GM18909 (cell line): ENCODE results near the gene MEPE.
"Not testable (repeated sequence)": the region's sequence is repeated elsewhere in the genome, so short reads cannot be mapped to it uniquely, and the experiment has no call there.

Experiments used
- ATAC-seq: cut with Tn5 transposase; IDR thresholded peaks from one replicate; pipeline ENCODE4 v1.9.1; 2021; ENCODE audit warnings: mild to moderate bottlenecking; ENCODE audit not compliant: unreplicated experiment, poor library complexity

MEPE gene

DNA sequence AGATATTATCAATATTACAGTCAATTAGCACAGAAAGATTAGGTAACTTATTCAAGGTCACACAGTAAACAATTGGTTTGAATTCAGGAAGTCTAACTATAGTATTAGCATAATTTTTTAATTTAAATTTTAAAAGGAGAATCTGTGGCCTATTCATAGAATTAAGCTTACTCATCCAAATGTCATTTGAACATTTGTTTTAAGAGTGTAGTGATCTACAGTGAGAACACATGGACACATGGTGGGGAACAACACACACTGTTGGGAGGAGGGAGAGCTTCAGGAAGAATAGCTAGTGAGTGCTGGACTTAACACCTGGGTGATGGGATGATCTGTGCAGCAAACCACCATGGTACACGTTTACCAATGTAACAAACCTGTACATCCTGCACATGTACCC is 48.3 kb downstream of the MEPE start:
- ATAC-seq: no peak

DNA sequence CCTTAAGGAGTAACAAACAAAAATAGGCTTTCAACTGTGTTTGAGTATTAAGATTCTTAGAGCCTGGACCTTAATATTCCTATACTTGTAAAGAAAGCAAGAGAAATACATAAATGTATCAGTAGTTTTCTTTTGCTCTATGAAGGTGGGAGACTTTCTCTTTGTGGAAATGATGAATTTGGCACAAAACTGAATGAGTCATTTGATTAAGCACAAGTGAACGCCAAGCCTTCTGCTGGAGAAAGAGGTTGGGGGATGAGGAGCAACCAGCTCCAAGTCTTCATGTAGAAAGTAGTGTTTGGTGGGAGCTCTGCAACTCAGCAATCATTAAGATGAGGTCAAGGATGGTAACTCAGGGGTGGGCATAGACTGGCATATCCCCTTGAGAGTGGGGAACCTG is 49.6 kb downstream of the MEPE start:
- no peak for ATAC-seq

DNA sequence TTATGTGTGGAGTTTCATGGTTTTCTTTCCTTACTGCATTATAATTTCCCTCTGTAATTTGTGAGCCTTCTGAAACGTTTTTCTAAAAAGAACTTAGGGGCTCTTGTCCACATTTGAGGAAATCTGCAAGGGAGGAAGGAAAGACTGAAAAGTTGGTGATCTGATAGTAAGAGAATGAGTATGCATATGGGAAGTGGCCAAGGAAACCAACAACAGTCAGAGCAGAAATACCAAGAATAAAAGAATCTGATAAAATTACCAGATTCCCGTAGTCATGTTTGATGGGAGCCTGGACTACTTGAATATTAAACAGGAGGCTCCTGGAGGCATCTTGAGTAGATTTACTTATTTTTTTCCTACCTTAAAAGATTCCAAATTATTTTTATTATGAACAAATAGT is 50.1 kb downstream of the MEPE start:
- ATAC-seq: no peak

DNA sequence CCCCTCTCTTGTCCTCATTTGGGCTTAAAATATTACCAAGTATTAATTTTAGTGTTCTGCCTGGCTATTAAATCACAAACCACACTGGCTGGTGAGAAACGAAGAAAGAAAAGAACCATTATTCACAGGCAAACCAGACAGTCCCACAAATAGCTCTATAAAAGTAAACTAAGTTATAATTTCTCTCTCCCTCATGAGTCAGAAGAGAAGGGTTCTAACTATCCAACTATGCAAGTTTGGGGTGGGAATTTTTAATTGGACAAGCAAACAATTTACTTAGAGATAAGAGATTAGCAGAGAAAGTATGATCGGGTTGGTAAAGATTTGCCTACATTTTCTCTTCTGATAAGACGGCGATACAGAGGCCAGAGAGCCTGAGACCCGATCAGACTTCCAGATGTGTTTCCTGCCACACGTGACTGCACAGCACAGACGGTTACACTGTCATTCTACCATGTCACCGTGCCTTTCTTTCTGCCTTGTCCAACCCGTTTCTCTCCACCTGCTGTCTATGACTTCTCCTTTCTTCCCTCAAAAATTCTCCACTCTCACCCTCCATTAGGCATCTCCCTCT is 52.3 kb downstream of the MEPE start:
- no peak for ATAC-seq

DNA sequence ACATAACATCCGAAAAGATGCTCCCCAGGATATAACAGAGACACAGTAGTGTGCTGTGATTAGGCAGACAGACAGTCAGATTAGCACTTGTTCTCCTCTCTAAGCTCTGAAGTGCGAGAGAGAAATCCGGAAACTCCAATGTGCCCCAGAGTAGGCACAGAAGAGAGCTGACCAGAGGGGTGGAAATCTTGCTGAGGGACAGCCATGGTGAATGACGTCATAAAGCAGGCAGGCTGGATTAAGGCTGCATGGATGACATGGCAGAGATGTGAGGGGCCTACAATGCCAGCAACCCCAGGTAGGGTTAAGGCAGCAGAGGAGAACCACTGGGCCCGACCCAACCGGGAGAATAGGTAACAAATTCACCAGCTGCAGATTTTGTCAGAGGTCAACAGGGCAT is 53.3 kb downstream of the MEPE start:
- no peak for ATAC-seq

DNA sequence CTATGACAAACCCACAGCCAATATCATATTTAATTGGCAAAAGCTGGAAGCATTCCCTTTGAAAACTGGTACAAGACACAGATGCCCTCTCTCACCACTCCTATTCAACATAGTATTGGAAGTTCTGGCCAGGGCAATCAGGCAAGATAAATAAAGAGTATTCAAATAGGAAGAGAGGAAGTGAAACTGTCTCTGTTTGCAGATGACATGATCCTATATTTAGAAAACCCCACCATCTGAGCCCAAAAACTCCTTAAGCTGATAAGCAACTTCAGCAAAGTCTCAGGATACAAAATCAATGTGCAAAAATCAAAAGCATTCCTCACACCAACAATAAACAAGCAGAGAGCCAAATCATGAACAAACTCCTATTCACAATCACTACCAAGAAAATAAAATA is 58.0 kb downstream of the MEPE start:
- not testable (repeated sequence) for ATAC-seq

DNA sequence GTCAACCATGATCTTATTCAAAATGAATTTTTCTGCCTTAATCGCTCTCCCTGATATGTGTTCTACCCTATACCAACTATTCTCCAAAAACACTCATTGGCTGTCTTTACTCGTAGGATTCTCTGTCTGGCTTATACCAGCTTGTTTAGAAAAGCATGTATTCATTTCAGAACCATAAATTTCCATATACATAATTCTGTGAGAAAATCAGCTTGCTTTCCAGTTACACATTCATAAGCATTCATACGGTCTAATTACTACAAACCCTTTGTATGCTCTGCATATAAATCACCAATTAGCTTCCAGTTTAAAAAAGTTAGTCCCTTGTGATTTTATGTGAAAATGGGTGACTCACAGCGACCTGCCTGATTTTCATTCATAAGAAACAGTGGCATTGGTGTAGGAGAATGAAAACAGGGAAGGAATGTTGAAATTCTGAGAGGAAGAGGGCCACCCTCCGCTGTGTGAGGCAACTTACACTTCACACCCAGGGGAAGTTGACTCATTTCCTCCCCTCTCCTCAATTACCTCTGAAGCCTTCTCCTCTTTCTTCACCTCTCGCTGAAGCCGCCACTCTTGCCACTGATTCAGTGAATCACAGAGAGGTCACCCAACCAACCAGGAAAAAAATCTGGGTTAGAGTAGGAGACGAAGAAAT is 63.3 kb downstream of the MEPE start:
- ATAC-seq: no peak
